Adrenal gland (tissue), 12 donors: ENCODE data around the gene FAM162A. TPM values are rescaled to one million over a fixed set of nuclear protein-coding genes. Genes with fewer than 3 reads are reported as not detected.

ENCODE experiments used
- DNase-seq, 7 donors: peaks; one replicate each; pipeline ENCODE4 v3.0.0-alpha.2; 2019 to 2020
- H3K27ac ChIP-seq, 5 donors: fragments of 200-600 bp; sonication (generic) in 4 of 5; 1 replicate in 3 of 5; 2 replicates in 2 of 5; pipeline versions ENCODE4 v1.5.1 to v1.8.0; 2016 to 2020; ENCODE audit warnings: mild to moderate bottlenecking in 1 of 5
- H3K27me3 ChIP-seq: fragments of 200-600 bp; 2 replicates; pipeline ENCODE4 v1.8.0; 2021
- H3K36me3 ChIP-seq, 2 donors: fragments of 200-600 bp; replicated peaks in 1 of 2; 1 replicate in 1 of 2; 2 replicates in 1 of 2; pipeline versions ENCODE4 v1.5.1 to v1.8.0; 2018 to 2022
- H3K4me1 ChIP-seq, 2 donors: fragments of 200-600 bp; replicated peaks in 1 of 2; 1 replicate in 1 of 2; 2 replicates in 1 of 2; pipeline versions ENCODE4 v1.5.1 to v1.8.0; 2018 to 2021
- H3K4me3 ChIP-seq, 4 donors: fragments of 200-600 bp; sonication (generic) in 3 of 4; one replicate each; pipeline ENCODE4 v1.5.1; 2016 to 2018
- H3K9me3 ChIP-seq, 3 donors: fragments of 200-600 bp; sonication (generic) in 1 of 3; replicated peaks in 1 of 3; 1 replicate in 2 of 3; 2 replicates in 1 of 3; pipeline versions ENCODE4 v1.5.1 to v1.8.0; 2016 to 2021
- CTCF ChIP-seq, 6 experiments: fragments of 450-650 bp in 4 of 6; fragments of 200-600 bp in 2 of 6; sonication (generic) in 1 of 6; IDR thresholded peaks; 1 replicate in 5 of 6; 2 replicates in 1 of 6; pipeline versions ENCODE4 v1.5.1 to v1.8.0; 2016 to 2021; ENCODE audit warnings: antibody characterized with exemption in 6 of 6, mild to moderate bottlenecking in 2 of 6, moderate library complexity in 1 of 6
- POLR2A ChIP-seq, 2 donors: fragments of 450-650 bp; IDR thresholded peaks; one replicate each; pipeline ENCODE4 v1.6.1; 2017; ENCODE audit warnings: antibody characterized with exemption in 2 of 2, mild to moderate bottlenecking in 2 of 2, moderate library complexity in 1 of 2
- WGBS, 4 donors: extraction: QIAGEN DNeasy Blood & Tissue Kit in 2 of 4; methylation state at CpG; one replicate each; pipeline versions ENCODE4 v1.1.5 to v1.1.7; 2013 to 2017; 5-methylcytosine and 5-hydroxymethylcytosine counted together
- intact Hi-C, 2 donors: fragments of 100-400 bp; cut with DNase I; formaldehyde crosslinking; loops; one replicate each; pipeline versions ENCODE4 v1.14.1 to v1.15.0; 2022 to 2023
- polyA plus RNA-seq, 3 donors: library from polyadenylated mRNA; stranded (reverse); fragments of 200-250 nt in 2 of 3; fragments of 350-450 nt in 1 of 3; fragmentation: Illumina TruSeq in 1 of 3; extraction: RNeasy Lipid Tissue Mini Kit (QIAGEN cat#74804) in 1 of 3; gene quantifications; one replicate each; pipeline ENCODE4 v1.2.3, GENCODE V29; 2013 to 2014
- total RNA-seq, 9 donors: library from RNA; depleted of rRNA in 4 of 9; stranded (reverse); fragments of >200 nt in 4 of 9; fragments of 120-200 nt in 1 of 9; fragmentation: NEBNext Ultra II Directional in 1 of 9; extraction: Animal tissue kit (Norgen Biotek cat#: 25700) in 1 of 9; gene quantifications; one replicate each; pipeline versions ENCODE4 v1.1.0 to v1.2.4, GENCODE V29; 2013 to 2023
- donor health status: healthy with polysubstance abuse.
- donor health status: Bipolar disorder and iron deficiency.
- donor health status: DM: yes; HTN: yes; CAD: no.
- donor health status: DM: no; HTN: no; CAD: no.
- donor health status: DM: no; HTN: no; CAD: no.
- donor health status: DM: yes; HTN: yes; CAD: no.

Gene FAM162A
- total and polyA plus RNA-seq, 12 donors = 36.2 to 287 (median 79.7) TPM

- no peaks in the 10 kb centered on the region for H3K9me3 ChIP-seq
- TF ChIP-seq POLR2A (IDR thresholded peaks at IDR 0.05) (no peak), CTCF (IDR thresholded peaks at IDR 0.05) (no peak)
- no peaks in the 10 kb centered on the region for H3K4me1 ChIP-seq
- no peaks in the 10 kb centered on the region for H3K36me3 ChIP-seq
- WGBS, 4 donors = 95 to 100% (median 98%) methylated on average over 1 of the region's 1 CpG
- intact Hi-C loops = no loop called here
- DNase-seq = no peak
- H3K27ac ChIP-seq = no peak overlapping the region
- no peak overlapping the region for H3K4me3 ChIP-seq
- H3K27me3 ChIP-seq = no peaks in the 10 kb centered on the region
These were observed 30.0 kb upstream of the FAM162A start for GRCh38 chr3:122353893-122354401.

GRCh38 chr3:122355612-122356011 is 28.4 kb upstream of the FAM162A start:
- WGBS, 4 donors = 52 to 79% (median 76%) methylated on average over 4 of the region's 4 CpGs
- Histone ChIP-seq H3K27me3 (no peaks in the 10 kb centered on the region), H3K36me3 (no peaks in the 10 kb centered on the region), H3K4me1 (peaks cover 0 to 8% of the 10 kb centered on the region in 2 donors), H3K9me3 (no peaks in the 10 kb centered on the region), H3K4me3 (no peak overlapping the region), H3K27ac (no peak overlapping the region)
- intact Hi-C loops = no loop called here
- no peak for DNase-seq
- TF ChIP-seq POLR2A (IDR thresholded peaks at IDR 0.05) (no peak), CTCF (IDR thresholded peaks at IDR 0.05) (no peak)

- DNase-seq = peak in 4 of 7 donors; percentile 25 to 39 (median 31)
- H3K4me3 ChIP-seq = no peak overlapping the region
- TF ChIP-seq POLR2A (IDR thresholded peaks at IDR 0.05) (no peak), CTCF (IDR thresholded peaks at IDR 0.05) (peak in 4 of 6 experiments; percentile 32 to 39 (median 35))
- no peaks in the 10 kb centered on the region for H3K36me3 ChIP-seq
- peaks cover 0 to 11% of the 10 kb centered on the region in 2 donors for H3K4me1 ChIP-seq
- H3K27me3 ChIP-seq = no peaks in the 10 kb centered on the region
- no peaks in the 10 kb centered on the region for H3K9me3 ChIP-seq
- intact Hi-C loops = no loop called here
- no peak overlapping the region for H3K27ac ChIP-seq
- WGBS, 4 donors = 76 to 80% (median 77%) methylated on average over 4 of the region's 4 CpGs
These were observed 27.6 kb upstream of the FAM162A start for GRCh38 chr3:122356402-122356801.

- Histone ChIP-seq H3K27me3 (no peaks in the 10 kb centered on the region), H3K27ac (no peak overlapping the region), H3K36me3 (no peaks in the 10 kb centered on the region), H3K4me1 (peaks cover 0 to 28% of the 10 kb centered on the region in 2 donors), H3K4me3 (no peak overlapping the region), H3K9me3 (no peaks in the 10 kb centered on the region)
- 52 to 72% (median 63%) methylated on average over 2 of the region's 2 CpGs for WGBS, 4 donors
- DNase-seq = no peak
- intact Hi-C loops = no loop called here
- TF ChIP-seq CTCF (IDR thresholded peaks at IDR 0.05) = no peak
- no peak for TF ChIP-seq POLR2A (IDR thresholded peaks at IDR 0.05)
These were observed 25.9 kb upstream of the FAM162A start for GRCh38 chr3:122357828-122358702.
